Measurements from ENCODE around the gene FPGS. TPM values are rescaled to one million over a fixed set of nuclear protein-coding genes. Genes with fewer than 3 reads are reported as not detected.

The FPGS gene
- polyA plus RNA-seq, 2 of the 4 experiments (the other 2 are of a cell fraction): 28.8 to 48.5 TPM

DNA sequence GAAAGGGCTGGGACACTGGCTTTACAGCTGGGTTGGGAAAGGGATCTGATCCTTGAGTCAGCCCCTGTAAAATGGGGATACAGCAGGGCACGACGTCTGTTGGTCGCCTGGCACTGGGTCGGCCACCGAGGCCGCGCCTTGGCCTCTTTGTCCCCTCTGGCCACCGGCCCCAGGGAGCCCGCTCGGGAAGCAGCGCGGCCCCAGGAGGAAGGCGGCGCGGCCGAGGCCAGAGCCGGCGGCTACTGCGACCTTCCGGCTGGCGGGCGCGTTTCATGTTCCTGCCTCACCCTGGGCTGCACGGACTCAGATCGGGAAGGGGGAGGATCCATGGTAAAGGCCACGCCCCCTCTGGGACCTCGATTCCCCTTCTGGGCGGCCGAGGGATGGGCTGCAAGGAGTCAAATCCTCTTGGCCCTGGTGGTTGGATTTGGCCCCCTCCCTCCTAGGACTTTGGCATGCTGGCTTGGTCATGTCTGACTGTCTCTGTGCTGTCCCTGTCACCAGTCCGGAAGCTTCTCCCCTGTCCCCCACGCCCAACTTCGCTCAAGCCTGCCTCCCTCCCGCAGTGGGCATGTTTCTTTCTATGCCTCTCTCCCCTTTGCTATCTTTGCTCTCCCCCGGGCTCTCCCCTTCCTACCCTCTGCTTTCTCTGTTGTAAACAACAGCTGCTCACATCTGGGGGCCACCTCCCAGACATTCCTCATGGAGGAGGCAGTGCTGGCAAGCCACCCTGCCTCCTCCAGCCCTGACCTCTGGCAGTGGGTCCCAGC lies 25.8 kb downstream of the FPGS start:
- 27% methylated on average over 25 of the region's 34 CpGs for WGBS (ENCODE audit: missing lambda C conversion rate)
- ATAC-seq (peak; percentile 68 to 79), FAIRE-seq (no peak), DNase-seq (ENCODE audit: low read depth in 1 of 2, low spot score in 1 of 2) (peak; percentile 62 to 87)
- peak overlapping the region; percentile 32 for H3K4me3 ChIP-seq
- no peaks in the 10 kb centered on the region for H3K9me3 ChIP-seq
- peak overlapping the region; percentile 66 to 77 for H3K27ac ChIP-seq
- H3K4me2 ChIP-seq: peak overlapping the region; percentile 68
- peaks cover 9% of the 10 kb centered on the region for H3K4me1 ChIP-seq
- ChIA-PET CTCF (interaction anchor here (0.8 to 4.5 kb wide), 10 partner anchors 10 to 324 kb away, joined by 3 to 25 read pairs (median 5); partner anchors contain the start of gene TOR2A), POLR2A (no interaction called here)
- no peak for TF ChIP-seq SMC3 (IDR thresholded peaks at IDR 0.05)
- peak; percentile 24; the same call in 1 of the 2 replicates for TF ChIP-seq POLR2A (IDR thresholded peaks at IDR 0.05; ENCODE audit: low read length)

DNA sequence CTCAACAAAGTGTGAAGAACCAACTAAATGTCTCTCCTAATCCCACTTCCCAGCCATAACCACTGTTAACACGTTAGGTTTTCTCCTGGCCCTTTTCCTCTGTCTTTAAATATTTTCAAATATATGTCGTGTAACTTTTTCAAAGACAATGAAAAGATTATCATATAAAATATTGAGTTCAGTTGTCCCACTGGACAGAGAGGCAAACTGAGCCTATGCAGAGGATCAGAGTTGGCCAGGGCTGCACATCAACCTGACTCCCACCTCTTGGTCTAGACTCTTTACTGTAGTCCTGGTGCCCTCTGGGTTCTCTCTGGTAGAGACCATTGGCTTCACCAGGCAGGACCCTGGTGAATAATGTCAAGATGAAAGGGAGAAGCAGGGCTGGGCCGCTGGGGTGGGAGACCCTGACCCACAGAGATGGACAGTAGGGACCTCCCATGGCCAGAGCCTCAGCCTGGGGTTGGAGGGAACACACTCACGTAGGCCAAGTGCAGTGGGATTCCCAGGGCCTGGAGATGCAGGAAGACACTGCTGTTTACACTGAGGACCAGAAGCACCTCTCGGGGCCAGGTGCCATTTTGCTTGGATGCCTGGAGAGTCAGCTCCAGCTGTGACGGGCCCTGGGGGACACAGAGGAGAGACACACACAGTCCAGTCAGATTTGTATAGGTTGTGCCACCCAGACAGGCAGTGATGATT lies 26.7 kb downstream of the FPGS start:
- Histone ChIP-seq H3K27ac (no peak overlapping the region; a peak in 1 of 6 replicates), H3K4me3 (no peak overlapping the region), H3K4me1 (peaks cover 9% of the 10 kb centered on the region), H3K4me2 (no peak overlapping the region; the same call in 2 of the 3 replicates), H3K9me3 (no peaks in the 10 kb centered on the region)
- ChIA-PET POLR2A (interaction anchor here (0.6 kb wide), 1 partner anchor 216 kb away, joined by 3 read pairs; no protein-coding TSS in a partner anchor), CTCF (interaction anchor here (0.8 to 3.6 kb wide), 4 partner anchors 15 to 40 kb away, joined by 3 to 23 read pairs (median 4); no protein-coding TSS in a partner anchor)
- WGBS (ENCODE audit: missing lambda C conversion rate): 68% methylated on average over 6 of the region's 6 CpGs
- ATAC-seq (no peak), DNase-seq (ENCODE audit: low read depth in 1 of 2, low spot score in 1 of 2) (no peak), FAIRE-seq (no peak)
- TF ChIP-seq MAZ (IDR thresholded peaks at IDR 0.05; ENCODE audit: borderline replicate concordance, low read depth, low read length) (no peak), FOXS1 (CRISPR knock-in tag; IDR thresholded peaks at IDR 0.05) (no peak)
- TF ChIP-seq, protein P1, sequence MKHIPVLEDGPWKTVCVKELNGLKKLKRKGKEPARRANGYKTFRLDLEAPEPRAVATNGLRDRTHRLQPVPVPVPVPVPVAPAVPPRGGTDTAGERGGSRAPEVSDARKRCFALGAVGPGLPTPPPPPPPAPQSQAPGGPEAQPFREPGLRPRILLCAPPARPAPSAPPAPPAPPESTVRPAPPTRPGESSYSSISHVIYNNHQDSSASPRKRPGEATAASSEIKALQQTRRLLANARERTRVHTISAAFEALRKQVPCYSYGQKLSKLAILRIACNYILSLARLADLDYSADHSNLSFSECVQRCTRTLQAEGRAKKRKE (CRISPR knock-in tag; IDR thresholded peaks at IDR 0.05; ENCODE audit: low read depth): no peak
- TF ChIP-seq, protein P2, sequence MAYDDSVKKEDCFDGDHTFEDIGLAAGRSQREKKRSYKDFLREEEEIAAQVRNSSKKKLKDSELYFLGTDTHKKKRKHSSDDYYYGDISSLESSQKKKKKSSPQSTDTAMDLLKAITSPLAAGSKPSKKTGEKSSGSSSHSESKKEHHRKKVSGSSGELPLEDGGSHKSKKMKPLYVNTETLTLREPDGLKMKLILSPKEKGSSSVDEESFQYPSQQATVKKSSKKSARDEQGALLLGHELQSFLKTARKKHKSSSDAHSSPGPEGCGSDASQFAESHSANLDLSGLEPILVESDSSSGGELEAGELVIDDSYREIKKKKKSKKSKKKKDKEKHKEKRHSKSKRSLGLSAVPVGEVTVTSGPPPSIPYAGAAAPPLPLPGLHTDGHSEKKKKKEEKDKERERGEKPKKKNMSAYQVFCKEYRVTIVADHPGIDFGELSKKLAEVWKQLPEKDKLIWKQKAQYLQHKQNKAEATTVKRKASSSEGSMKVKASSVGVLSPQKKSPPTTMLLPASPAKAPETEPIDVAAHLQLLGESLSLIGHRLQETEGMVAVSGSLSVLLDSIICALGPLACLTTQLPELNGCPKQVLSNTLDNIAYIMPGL (CRISPR knock-in tag; IDR thresholded peaks at IDR 0.05; ENCODE audit: borderline replicate concordance): no peak

DNA sequence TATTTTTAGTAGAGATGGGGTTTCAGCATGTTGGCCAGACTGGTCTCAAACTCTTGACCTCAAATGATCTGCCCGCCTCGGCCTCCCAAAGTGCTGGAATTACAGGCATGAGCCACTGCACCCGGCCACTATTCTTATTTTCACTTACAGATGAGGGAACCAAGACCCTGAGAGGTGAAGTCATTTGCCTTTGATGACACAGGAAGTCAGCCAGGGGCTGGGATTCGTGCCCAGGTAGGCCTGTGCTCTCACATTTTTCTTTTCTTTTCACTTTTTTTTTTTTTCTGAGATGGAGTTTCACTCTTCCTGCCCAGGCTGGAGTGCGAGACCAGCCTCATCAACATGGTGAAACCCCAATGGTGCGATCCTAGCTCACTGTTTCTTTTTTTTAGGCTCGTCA lies 29.6 kb downstream of the FPGS start:
- TF ChIP-seq HOXB13 (CRISPR knock-in tag; IDR thresholded peaks at IDR 0.05; ENCODE audit: low read depth) (no peak), HOXA7 (CRISPR knock-in tag; IDR thresholded peaks at IDR 0.05) (no peak), ZSCAN20 (CRISPR knock-in tag; IDR thresholded peaks at IDR 0.05) (no peak)
- H3K4me2 ChIP-seq: no peak overlapping the region
- ChIA-PET POLR2A (no interaction called here), CTCF (interaction anchor here (1.2 to 2.4 kb wide), 2 partner anchors 27 to 89 kb away, joined by 3 to 7 read pairs; no protein-coding TSS in a partner anchor)
- 82% methylated on average over 7 of the region's 7 CpGs for WGBS (ENCODE audit: missing lambda C conversion rate)
- H3K27ac ChIP-seq: no peak overlapping the region
- no peaks in the 10 kb centered on the region for H3K9me3 ChIP-seq
- FAIRE-seq: no peak
- no peak overlapping the region for H3K4me3 ChIP-seq
- DNase-seq (ENCODE audit: low read depth in 1 of 2, low spot score in 1 of 2): no peak
- peaks cover 9% of the 10 kb centered on the region for H3K4me1 ChIP-seq
- ATAC-seq: no peak

DNA sequence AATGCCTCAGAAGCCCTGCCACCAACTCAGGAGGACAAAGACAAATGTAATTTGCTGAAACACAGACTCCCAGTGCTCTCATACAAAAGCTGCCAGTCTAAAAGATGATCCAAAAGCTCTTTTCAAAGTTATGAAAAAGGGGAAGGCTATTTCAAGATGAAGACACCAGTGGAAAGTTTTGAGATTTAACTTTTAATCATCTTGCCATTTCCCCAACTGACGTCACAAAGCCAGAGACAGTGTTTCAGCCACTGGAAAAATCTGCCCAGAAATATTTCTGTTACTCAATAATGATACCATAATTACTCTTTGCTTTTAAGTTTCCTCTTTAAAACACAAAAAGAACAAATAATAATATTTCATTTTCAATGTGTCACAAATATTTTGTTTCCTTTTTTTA lies 30.9 kb downstream of the FPGS start:
- CTCF ChIA-PET: interaction anchor here (0.8 to 0.9 kb wide), 2 partner anchors 36 to 243 kb away, joined by 3 to 4 read pairs; no protein-coding TSS in a partner anchor
- 49% methylated on average over 1 of the region's 1 CpG for WGBS (ENCODE audit: missing lambda C conversion rate)
- TF ChIP-seq MAZ (IDR thresholded peaks at IDR 0.05; ENCODE audit: borderline replicate concordance, low read depth, low read length) (no peak), ZFP36 (IDR thresholded peaks at IDR 0.05; ENCODE audit: borderline replicate concordance, partially characterized antibody) (no peak), HOXB13 (CRISPR knock-in tag; IDR thresholded peaks at IDR 0.05; ENCODE audit: low read depth) (no peak), TFCP2L1 (CRISPR knock-in tag; IDR thresholded peaks at IDR 0.05) (no peak), JUN (IDR thresholded peaks at IDR 0.05) (no peak), RCOR1 (IDR thresholded peaks at IDR 0.05; ENCODE audit: low read depth, low read length) (no peak), SREBF2 (IDR thresholded peaks at IDR 0.05) (no peak)
- TF ChIP-seq, protein P1 (CRISPR knock-in tag; IDR thresholded peaks at IDR 0.05; ENCODE audit: low read depth): no peak
- H3K4me2 ChIP-seq: no peak overlapping the region
- H3K4me3 ChIP-seq: no peak overlapping the region
- peaks cover 13% of the 10 kb centered on the region for H3K4me1 ChIP-seq
- DNase-seq (ENCODE audit: low read depth in 1 of 2, low spot score in 1 of 2) (no peak), FAIRE-seq (no peak), ATAC-seq (no peak)
- POLR2A ChIA-PET: interaction anchor here (0.6 to 0.7 kb wide), 2 partner anchors 9 to 63 kb away, joined by 3 to 4 read pairs; no protein-coding TSS in a partner anchor
- no peak overlapping the region for H3K27ac ChIP-seq
- H3K9me3 ChIP-seq: no peaks in the 10 kb centered on the region

Measured in A549 (cell line).